VCaP (cell line): ENCODE data around the gene MSRB1.

ENCODE experiments used
- H3K27ac ChIP-seq: fragments of 450-650 bp; 2 replicates; pipeline ENCODE4 v1.5.1; 2017
- CTCF ChIP-seq: fragments of 450-650 bp; conservative IDR thresholded peaks from 2 replicates; pipeline ENCODE4 v1.5.1; 2017; ENCODE audit warnings: mild to moderate bottlenecking, moderate library complexity

The MSRB1 gene

DNA sequence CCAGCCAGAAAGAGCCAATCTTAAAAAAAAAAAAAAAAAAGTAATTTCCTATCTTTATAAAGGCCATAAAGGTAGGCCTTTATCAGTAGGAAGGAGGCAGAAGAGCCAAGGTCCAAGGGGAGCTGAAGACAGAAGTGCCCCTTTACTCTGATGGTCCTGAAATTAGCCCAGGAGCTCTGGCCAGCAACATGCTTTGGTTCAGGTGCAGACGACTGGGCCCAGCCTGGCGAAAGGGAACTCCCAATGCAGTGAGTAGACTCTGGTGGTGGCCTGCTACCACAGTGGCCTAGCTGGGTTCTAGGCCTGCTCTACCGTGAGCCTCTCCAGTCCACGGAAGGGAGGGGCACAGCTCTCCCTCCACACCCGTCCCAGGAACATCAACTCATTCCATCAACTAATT lies 47.9 kb downstream of the MSRB1 start:
- no peak for TF ChIP-seq CTCF
- no peak overlapping the region for H3K27ac ChIP-seq

- H3K27ac ChIP-seq: no peak overlapping the region
Observed at GRCh38 chr16:1890708-1891050, 52.3 kb downstream of the MSRB1 start.

GRCh38 chr16:1890024-1890707 lies 52.8 kb downstream of the MSRB1 start:
- H3K27ac ChIP-seq: no peak overlapping the region
- TF ChIP-seq CTCF: no peak

More at GRCh38 chr16:1890708-1891050, 52.3 kb downstream of the MSRB1 start:
- no peak for TF ChIP-seq CTCF
